ENCODE data around the gene ADARB1.

DNA sequence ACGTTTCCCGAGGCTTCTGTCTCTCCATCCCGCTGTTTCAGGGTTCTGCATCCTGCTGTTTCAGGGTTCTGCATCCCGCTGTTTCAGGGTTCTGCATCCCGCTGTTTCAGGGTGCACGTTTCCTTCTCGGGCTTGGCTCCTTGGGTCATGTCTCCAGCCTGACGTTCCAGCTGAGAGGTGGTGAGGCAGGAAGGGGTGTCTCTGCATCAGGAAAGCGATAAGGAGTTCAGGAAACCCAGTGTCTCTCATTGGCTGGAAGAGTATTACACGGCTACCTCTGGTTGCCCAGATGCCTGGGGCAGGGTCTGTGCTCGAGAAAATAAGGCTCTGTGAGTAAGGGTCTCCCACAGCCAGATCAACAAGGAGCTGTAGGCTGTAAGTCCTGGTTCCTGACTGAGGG is 21.1 kb downstream of the ADARB1 start:
- TF ChIP-seq, protein P1, sequence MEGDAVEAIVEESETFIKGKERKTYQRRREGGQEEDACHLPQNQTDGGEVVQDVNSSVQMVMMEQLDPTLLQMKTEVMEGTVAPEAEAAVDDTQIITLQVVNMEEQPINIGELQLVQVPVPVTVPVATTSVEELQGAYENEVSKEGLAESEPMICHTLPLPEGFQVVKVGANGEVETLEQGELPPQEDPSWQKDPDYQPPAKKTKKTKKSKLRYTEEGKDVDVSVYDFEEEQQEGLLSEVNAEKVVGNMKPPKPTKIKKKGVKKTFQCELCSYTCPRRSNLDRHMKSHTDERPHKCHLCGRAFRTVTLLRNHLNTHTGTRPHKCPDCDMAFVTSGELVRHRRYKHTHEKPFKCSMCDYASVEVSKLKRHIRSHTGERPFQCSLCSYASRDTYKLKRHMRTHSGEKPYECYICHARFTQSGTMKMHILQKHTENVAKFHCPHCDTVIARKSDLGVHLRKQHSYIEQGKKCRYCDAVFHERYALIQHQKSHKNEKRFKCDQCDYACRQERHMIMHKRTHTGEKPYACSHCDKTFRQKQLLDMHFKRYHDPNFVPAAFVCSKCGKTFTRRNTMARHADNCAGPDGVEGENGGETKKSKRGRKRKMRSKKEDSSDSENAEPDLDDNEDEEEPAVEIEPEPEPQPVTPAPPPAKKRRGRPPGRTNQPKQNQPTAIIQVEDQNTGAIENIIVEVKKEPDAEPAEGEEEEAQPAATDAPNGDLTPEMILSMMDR (optimal IDR thresholded peaks at IDR 0.05 in 1 of 3, IDR thresholded peaks at IDR 0.05 in 1 of 3, conservative IDR thresholded peaks at IDR 0.05 in 1 of 3; ENCODE audit: extremely low read depth in 1 of 3, insufficient read depth in 2 of 3, low read length in 3 of 3), result no peak
- TF ChIP-seq EZH2 (IDR thresholded peaks at IDR 0.05; ENCODE audit: low read length), result no peak
